ENCODE measurements around the gene GPRASP2. TPM values are rescaled to one million over a fixed set of nuclear protein-coding genes. Genes with fewer than 3 reads are reported as not detected.

Gene GPRASP2
- 4.7 and 5.1 TPM in 2 replicates for total RNA-seq

DNA sequence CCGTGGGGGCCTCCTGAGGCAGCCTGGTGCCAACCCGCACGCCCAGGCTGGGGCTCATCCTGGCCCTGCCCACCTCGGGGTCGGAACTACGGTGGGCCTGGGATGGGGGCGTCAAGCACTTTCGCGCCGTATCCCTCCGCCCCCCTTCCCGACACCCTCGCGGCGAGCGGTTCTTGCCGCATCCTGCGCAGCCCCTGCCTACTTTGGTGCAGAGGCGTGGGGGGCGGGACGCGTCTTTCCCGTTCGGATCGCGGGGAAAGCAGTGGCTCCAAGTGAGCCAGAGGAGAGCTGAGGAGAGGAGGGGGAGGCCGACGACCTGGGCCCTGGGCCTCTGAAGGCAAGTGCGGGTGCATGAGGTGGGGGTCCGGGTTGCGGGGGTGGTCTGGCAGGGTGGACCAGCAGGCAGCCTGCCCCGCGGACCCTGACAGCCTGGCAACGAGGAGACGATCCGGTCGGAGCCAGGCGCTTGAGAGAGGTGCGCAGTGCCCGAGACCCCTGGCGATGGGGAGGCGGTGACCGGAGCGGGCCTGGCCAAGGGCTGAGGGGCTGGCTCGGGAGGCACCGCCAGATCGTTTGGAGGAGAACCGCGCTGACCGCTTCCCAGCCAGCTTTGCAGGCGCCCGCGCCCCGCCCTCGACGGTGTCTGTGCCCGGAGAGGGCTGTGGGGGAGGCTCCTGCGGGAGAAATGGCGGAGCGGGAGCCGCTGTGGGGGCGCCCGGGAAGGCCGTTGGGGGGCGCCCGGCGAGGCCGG is at the start of gene GPRASP2:
TSS of gene GPRASP2 (plus strand) at position 233 of the 751 bp plus-strand sequence. CDS start 2,422 bp downstream, outside the sequence.

DNA sequence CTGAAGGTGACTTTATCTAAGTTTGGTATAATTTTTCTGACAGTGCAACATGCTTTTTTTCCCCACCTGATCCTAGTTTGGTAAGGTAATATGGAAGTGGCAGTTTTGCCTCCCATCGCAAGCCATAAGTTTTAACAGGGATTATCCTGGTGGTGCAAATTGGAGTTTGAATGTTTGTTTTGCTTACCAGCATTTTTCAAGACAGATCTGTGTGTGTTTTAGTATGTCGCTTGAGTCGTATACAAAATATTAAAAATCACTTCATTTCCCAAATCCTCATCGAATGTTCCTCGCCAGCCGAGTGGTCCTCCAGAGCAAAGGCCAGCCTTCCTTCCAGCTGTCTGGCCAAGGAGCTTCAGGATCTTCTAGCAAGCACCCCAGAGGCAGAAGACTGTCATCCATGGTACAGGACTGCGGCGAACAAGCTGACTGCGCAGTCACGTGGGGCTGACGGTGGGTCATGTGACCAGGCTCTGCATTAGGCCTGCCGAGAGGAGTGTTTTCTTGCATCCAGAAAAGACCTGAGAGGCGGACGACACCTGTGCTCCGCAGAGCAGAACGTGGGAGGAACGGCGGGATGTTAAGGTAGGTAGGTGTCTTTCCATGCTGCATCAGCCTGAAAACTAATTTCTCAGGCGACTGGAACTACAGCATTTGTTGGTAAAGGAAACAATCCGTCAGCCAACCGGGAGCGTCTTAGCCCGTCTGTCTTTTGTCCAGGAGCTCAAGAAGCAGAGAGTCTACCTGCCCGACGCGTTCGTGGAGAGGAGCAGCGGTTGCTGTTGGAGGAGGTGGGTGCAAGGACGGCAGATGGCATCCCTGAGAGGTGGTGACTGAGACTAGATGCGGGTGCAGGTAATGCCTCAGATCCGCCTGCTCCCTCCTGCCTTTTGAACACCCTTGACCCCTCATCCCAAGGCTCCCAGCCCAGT is 8.3 kb downstream of the GPRASP2 start, which contains the start of gene GPRASP3:
TSS of gene GPRASP3 (plus strand) at position 507 of the 932 bp plus-strand sequence. CDS start 28,253 bp downstream, outside the sequence.

Other genes starting within 250 kb of the GPRASP2 start
- gene TCP11X2, start 240.6 kb upstream of the GPRASP2 start, total RNA-seq: not detected in 2 replicates
- 1.1 and 4.3 TPM in 2 replicates for gene TMSB15A, start 195.7 kb upstream of the GPRASP2 start, total RNA-seq
- gene ARMCX5, start 112.9 kb upstream of the GPRASP2 start, total RNA-seq: 4.9 and 9.7 TPM in 2 replicates
- gene GPRASP1, start 61.0 kb upstream of the GPRASP2 start, total RNA-seq: 0.14 and 1.1 TPM in 2 replicates
- gene GPRASP3, start 8.3 kb downstream of the GPRASP2 start, total RNA-seq: 0.51 and 0.85 TPM in 2 replicates
- not detected in 2 replicates for gene RAB40AL, start 224.8 kb downstream of the GPRASP2 start, total RNA-seq